ENCODE results near the gene PTPN5. TPM values are rescaled to one million over a fixed set of nuclear protein-coding genes. Genes with fewer than 3 reads are reported as not detected.
"Not testable (repeated sequence)": the region's sequence is repeated elsewhere in the genome, so short reads cannot be mapped to it uniquely, and the experiment has no call there.

The PTPN5 gene
- total RNA-seq, 1 experiment from 2014 or later: not detected

DNA sequence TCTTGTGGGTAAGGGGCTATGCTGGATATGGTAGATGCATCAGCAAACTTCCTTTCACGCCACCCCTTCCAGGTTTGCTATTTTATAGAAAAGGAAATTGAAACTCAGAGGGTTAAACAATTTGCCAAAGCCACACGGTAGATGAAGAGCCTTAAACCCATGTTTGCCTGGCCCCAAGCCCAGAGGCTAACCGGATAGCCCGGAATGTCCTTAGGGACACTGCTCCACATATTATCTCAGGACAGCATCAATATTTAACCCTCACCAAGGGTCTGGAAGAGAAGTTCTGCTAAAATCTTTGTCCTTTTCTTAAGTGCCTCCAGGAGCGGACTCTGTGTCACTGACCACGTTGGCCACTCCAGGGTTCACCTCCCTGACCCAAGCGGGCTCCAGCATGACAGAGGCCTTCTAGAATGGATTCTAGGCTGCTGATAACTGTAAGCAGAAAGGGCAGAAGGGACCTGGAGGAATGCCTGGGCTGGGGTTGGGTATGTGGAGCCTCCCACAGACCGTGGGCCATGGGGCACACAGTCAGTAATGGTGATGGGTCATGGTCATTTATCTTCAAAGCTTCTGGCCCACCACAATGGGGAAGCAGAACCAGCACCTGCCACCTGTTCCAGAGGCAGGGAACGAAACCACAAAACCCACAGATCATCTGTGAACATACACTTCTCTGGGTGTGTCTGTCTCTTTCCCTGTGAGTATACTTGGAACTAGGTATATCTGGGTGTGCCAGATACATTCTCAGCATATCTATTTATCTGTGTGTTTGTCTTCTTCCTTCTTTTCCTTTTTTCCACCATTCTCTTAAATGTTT lies 98.4 kb downstream of the PTPN5 start:
- Histone ChIP-seq H3K36me3 (ENCODE audit: control insufficient read depth, insufficient read depth, low read length) (no peaks in the 10 kb centered on the region), H3K4me3 (ENCODE audit: low read depth in 2 of 2, low read length in 2 of 2) (no peak overlapping the region), H3K9me3 (ENCODE audit: control insufficient read depth, insufficient read depth, low read depth, low read length) (no peaks in the 10 kb centered on the region), H3K27ac (ENCODE audit: low read length) (no peak overlapping the region), H3K4me1 (ENCODE audit: control insufficient read depth, insufficient read depth, low read length) (no peaks in the 10 kb centered on the region; the same call in 1 of the 2 replicates), H3K27me3 (ENCODE audit: control insufficient read depth, insufficient read depth, low read length) (peaks cover 5% of the 10 kb centered on the region; the same call in 1 of the 2 replicates)
- intact Hi-C loops (cut with micrococcal nuclease; ENCODE audit: unreplicated experiment): no loop called here
- DNase-seq (ENCODE audit: low read depth, low spot score) (no peak), ATAC-seq (no peak)
- in situ Hi-C loops (cut with HindIII; ENCODE audit: low pct_unique_long_range_greater_than_20kb, low sequenced_read_pairs): no loop called here
- CTCF ChIA-PET: no interaction called here
- TF ChIP-seq SIN3A (IDR thresholded peaks at IDR 0.05; ENCODE audit: borderline replicate concordance, insufficient read depth, low read depth, low read length) (no peak), TCF7L2 (IDR thresholded peaks at IDR 0.05; ENCODE audit: low read depth, low read length) (no peak), POLR2AphosphoS5 (IDR thresholded peaks at IDR 0.05; ENCODE audit: low read depth, low read length) (no peak)
- TF ChIP-seq, protein P1, sequence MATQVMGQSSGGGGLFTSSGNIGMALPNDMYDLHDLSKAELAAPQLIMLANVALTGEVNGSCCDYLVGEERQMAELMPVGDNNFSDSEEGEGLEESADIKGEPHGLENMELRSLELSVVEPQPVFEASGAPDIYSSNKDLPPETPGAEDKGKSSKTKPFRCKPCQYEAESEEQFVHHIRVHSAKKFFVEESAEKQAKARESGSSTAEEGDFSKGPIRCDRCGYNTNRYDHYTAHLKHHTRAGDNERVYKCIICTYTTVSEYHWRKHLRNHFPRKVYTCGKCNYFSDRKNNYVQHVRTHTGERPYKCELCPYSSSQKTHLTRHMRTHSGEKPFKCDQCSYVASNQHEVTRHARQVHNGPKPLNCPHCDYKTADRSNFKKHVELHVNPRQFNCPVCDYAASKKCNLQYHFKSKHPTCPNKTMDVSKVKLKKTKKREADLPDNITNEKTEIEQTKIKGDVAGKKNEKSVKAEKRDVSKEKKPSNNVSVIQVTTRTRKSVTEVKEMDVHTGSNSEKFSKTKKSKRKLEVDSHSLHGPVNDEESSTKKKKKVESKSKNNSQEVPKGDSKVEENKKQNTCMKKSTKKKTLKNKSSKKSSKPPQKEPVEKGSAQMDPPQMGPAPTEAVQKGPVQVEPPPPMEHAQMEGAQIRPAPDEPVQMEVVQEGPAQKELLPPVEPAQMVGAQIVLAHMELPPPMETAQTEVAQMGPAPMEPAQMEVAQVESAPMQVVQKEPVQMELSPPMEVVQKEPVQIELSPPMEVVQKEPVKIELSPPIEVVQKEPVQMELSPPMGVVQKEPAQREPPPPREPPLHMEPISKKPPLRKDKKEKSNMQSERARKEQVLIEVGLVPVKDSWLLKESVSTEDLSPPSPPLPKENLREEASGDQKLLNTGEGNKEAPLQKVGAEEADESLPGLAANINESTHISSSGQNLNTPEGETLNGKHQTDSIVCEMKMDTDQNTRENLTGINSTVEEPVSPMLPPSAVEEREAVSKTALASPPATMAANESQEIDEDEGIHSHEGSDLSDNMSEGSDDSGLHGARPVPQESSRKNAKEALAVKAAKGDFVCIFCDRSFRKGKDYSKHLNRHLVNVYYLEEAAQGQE (IDR thresholded peaks at IDR 0.05; ENCODE audit: insufficient read depth in 1 of 2, low read depth in 2 of 2, low read length in 1 of 2): no peak
- TF ChIP-seq, protein P2, sequence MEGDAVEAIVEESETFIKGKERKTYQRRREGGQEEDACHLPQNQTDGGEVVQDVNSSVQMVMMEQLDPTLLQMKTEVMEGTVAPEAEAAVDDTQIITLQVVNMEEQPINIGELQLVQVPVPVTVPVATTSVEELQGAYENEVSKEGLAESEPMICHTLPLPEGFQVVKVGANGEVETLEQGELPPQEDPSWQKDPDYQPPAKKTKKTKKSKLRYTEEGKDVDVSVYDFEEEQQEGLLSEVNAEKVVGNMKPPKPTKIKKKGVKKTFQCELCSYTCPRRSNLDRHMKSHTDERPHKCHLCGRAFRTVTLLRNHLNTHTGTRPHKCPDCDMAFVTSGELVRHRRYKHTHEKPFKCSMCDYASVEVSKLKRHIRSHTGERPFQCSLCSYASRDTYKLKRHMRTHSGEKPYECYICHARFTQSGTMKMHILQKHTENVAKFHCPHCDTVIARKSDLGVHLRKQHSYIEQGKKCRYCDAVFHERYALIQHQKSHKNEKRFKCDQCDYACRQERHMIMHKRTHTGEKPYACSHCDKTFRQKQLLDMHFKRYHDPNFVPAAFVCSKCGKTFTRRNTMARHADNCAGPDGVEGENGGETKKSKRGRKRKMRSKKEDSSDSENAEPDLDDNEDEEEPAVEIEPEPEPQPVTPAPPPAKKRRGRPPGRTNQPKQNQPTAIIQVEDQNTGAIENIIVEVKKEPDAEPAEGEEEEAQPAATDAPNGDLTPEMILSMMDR (IDR thresholded peaks at IDR 0.05): no peak
- BruUV-seq (replicated peaks): no TSS peak
- POLR2A ChIA-PET: no interaction called here

DNA sequence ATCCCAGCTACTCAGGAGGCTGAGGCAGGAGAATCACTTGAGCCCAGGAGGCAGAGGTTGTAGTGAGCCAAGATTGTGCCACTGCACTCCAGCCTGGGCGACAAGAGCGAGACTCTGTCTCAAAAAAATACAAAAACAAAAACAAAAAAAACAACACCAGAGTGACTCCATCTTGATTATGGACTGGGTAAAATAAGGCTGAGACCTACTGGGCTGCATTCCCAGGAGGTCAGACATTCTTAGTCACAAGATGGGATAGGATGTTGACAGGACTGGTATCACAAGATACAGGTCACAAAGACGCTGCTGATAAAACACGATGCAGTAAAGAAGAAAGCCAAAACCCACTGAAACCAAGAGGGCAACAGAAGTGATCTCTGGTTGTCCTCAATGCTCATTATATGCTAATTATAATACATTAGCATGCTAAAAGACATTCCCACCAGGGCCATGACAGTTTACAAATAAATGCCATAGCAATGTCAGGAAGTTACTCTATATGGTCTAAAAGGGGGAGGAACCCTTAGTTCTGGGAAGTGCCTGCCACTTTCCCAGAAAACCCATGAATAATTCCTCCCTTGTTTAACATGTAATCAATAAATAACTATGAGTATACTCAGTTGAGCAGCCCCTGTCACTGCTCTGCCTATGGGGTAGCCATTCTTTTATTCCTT lies 100.0 kb downstream of the PTPN5 start:
- ATAC-seq; POLR2A ChIA-PET; H3K36me3 ChIP-seq (ENCODE audit: control insufficient read depth, insufficient read depth, low read length); H3K9me3 ChIP-seq (ENCODE audit: control insufficient read depth, insufficient read depth, low read depth, low read length); DNase-seq (ENCODE audit: low read depth, low spot score); BruUV-seq (replicated peaks); H3K27me3 ChIP-seq (ENCODE audit: control insufficient read depth, insufficient read depth, low read length); in situ Hi-C loops (cut with HindIII; ENCODE audit: low pct_unique_long_range_greater_than_20kb, low sequenced_read_pairs); intact Hi-C loops (cut with micrococcal nuclease; ENCODE audit: unreplicated experiment); H3K27ac ChIP-seq (ENCODE audit: low read length); H3K4me3 ChIP-seq (ENCODE audit: low read depth in 2 of 2, low read length in 2 of 2); H3K4me1 ChIP-seq (ENCODE audit: control insufficient read depth, insufficient read depth, low read length): not testable (repeated sequence)
- CTCF ChIA-PET: interaction anchor here (0.6 kb wide), 1 partner anchor 143 kb away, joined by 3 read pairs; no protein-coding TSS in a partner anchor

DNA sequence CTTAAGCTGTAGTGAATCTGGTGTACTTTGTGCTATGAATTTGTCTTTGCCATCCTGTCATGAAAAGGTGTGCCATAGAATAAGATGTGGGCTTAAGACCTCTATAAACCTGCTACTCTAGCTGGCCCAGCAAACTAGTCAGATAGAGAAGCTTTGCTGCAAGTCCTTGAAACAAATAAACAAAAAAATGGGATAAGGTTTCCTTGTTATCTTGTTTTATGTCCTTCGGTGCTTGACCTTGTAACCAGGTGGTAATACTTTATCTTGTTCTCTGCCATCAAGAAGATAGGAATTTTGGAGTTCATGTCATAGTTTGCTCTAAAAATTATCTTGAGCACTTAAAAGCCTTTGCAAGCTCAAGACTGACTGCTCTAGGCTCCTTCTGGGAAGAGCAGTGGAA lies 107.3 kb downstream of the PTPN5 start:
- in situ Hi-C loops (cut with HindIII; ENCODE audit: low pct_unique_long_range_greater_than_20kb, low sequenced_read_pairs) (no loop called here), intact Hi-C loops (cut with micrococcal nuclease; ENCODE audit: unreplicated experiment) (no loop called here)
- Histone ChIP-seq H3K27me3 (ENCODE audit: control insufficient read depth, insufficient read depth, low read length) (peaks cover 3% of the 10 kb centered on the region; the same call in 1 of the 2 replicates), H3K4me3 (ENCODE audit: low read depth in 2 of 2, low read length in 2 of 2) (no peak overlapping the region), H3K27ac (ENCODE audit: low read length) (no peak overlapping the region), H3K4me1 (ENCODE audit: control insufficient read depth, insufficient read depth, low read length) (no peaks in the 10 kb centered on the region), H3K9me3 (ENCODE audit: control insufficient read depth, insufficient read depth, low read depth, low read length) (no peaks in the 10 kb centered on the region), H3K36me3 (ENCODE audit: control insufficient read depth, insufficient read depth, low read length) (no peaks in the 10 kb centered on the region)
- BruUV-seq (replicated peaks): no TSS peak
- CTCF ChIA-PET: no interaction called here
- no peak for ATAC-seq
- TF ChIP-seq TCF7L2 (IDR thresholded peaks at IDR 0.05; ENCODE audit: low read depth, low read length): no peak
- TF ChIP-seq, protein P2 (IDR thresholded peaks at IDR 0.05): no peak
- TF ChIP-seq, protein P1 (IDR thresholded peaks at IDR 0.05; ENCODE audit: insufficient read depth in 1 of 2, low read depth in 2 of 2, low read length in 1 of 2): no peak
- no peak for TF ChIP-seq SIN3A (IDR thresholded peaks at IDR 0.05; ENCODE audit: borderline replicate concordance, insufficient read depth, low read depth, low read length)
- no peak for TF ChIP-seq POLR2AphosphoS5 (IDR thresholded peaks at IDR 0.05; ENCODE audit: low read depth, low read length)
- POLR2A ChIA-PET: no interaction called here
- no peak for DNase-seq (ENCODE audit: low read depth, low spot score)
